Adrenal gland (tissue), 12 donors: Measurements from ENCODE around the gene SETBP1. TPM values are rescaled to one million over a fixed set of nuclear protein-coding genes. Genes with fewer than 3 reads are reported as not detected.

Experiments used
- DNase-seq, 7 donors: peaks; one replicate each; pipeline ENCODE4 v3.0.0-alpha.2; 2019 to 2020
- H3K27ac ChIP-seq, 5 donors: fragments of 200-600 bp; sonication (generic) in 4 of 5; 1 replicate in 3 of 5; 2 replicates in 2 of 5; pipeline versions ENCODE4 v1.5.1 to v1.8.0; 2016 to 2020; ENCODE audit warnings: mild to moderate bottlenecking in 1 of 5
- H3K27me3 ChIP-seq: fragments of 200-600 bp; 2 replicates; pipeline ENCODE4 v1.8.0; 2021
- H3K36me3 ChIP-seq, 2 donors: fragments of 200-600 bp; replicated peaks in 1 of 2; 1 replicate in 1 of 2; 2 replicates in 1 of 2; pipeline versions ENCODE4 v1.5.1 to v1.8.0; 2018 to 2022
- H3K4me1 ChIP-seq, 2 donors: fragments of 200-600 bp; replicated peaks in 1 of 2; 1 replicate in 1 of 2; 2 replicates in 1 of 2; pipeline versions ENCODE4 v1.5.1 to v1.8.0; 2018 to 2021
- H3K4me3 ChIP-seq, 4 donors: fragments of 200-600 bp; sonication (generic) in 3 of 4; one replicate each; pipeline ENCODE4 v1.5.1; 2016 to 2018
- H3K9me3 ChIP-seq, 3 donors: fragments of 200-600 bp; sonication (generic) in 1 of 3; replicated peaks in 1 of 3; 1 replicate in 2 of 3; 2 replicates in 1 of 3; pipeline versions ENCODE4 v1.5.1 to v1.8.0; 2016 to 2021
- CTCF ChIP-seq, 6 experiments: fragments of 450-650 bp in 4 of 6; fragments of 200-600 bp in 2 of 6; sonication (generic) in 1 of 6; IDR thresholded peaks; 1 replicate in 5 of 6; 2 replicates in 1 of 6; pipeline versions ENCODE4 v1.5.1 to v1.8.0; 2016 to 2021; ENCODE audit warnings: antibody characterized with exemption in 6 of 6, mild to moderate bottlenecking in 2 of 6, moderate library complexity in 1 of 6
- POLR2A ChIP-seq, 2 donors: fragments of 450-650 bp; IDR thresholded peaks; one replicate each; pipeline ENCODE4 v1.6.1; 2017; ENCODE audit warnings: antibody characterized with exemption in 2 of 2, mild to moderate bottlenecking in 2 of 2, moderate library complexity in 1 of 2
- WGBS, 4 donors: extraction: QIAGEN DNeasy Blood & Tissue Kit in 2 of 4; methylation state at CpG; one replicate each; pipeline versions ENCODE4 v1.1.5 to v1.1.7; 2013 to 2017; 5-methylcytosine and 5-hydroxymethylcytosine counted together
- intact Hi-C, 2 donors: fragments of 100-400 bp; cut with DNase I; formaldehyde crosslinking; loops; one replicate each; pipeline versions ENCODE4 v1.14.1 to v1.15.0; 2022 to 2023
- polyA plus RNA-seq, 3 donors: library from polyadenylated mRNA; stranded (reverse); fragments of 200-250 nt in 2 of 3; fragments of 350-450 nt in 1 of 3; fragmentation: Illumina TruSeq in 1 of 3; extraction: RNeasy Lipid Tissue Mini Kit (QIAGEN cat#74804) in 1 of 3; gene quantifications; one replicate each; pipeline ENCODE4 v1.2.3, GENCODE V29; 2013 to 2014
- total RNA-seq, 9 donors: library from RNA; depleted of rRNA in 4 of 9; stranded (reverse); fragments of >200 nt in 4 of 9; fragments of 120-200 nt in 1 of 9; fragmentation: NEBNext Ultra II Directional in 1 of 9; extraction: Animal tissue kit (Norgen Biotek cat#: 25700) in 1 of 9; gene quantifications; one replicate each; pipeline versions ENCODE4 v1.1.0 to v1.2.4, GENCODE V29; 2013 to 2023
- donor health status: healthy with polysubstance abuse.
- donor health status: Bipolar disorder and iron deficiency.
- donor health status: DM: yes; HTN: yes; CAD: no.
- donor health status: DM: no; HTN: no; CAD: no.
- donor health status: DM: no; HTN: no; CAD: no.
- donor health status: DM: yes; HTN: yes; CAD: no.

Gene SETBP1
- total and polyA plus RNA-seq, 12 donors = 1.2 to 18.0 (median 9.4) TPM

GRCh38 chr18:45068400-45069094, 387.9 kb downstream of the SETBP1 start:
- Histone ChIP-seq H3K36me3 (no peaks in the 10 kb centered on the region), H3K27me3 (no peaks in the 10 kb centered on the region), H3K27ac (no peak overlapping the region), H3K4me1 (no peaks in the 10 kb centered on the region), H3K9me3 (no peaks in the 10 kb centered on the region), H3K4me3 (no peak overlapping the region)
- TF ChIP-seq POLR2A (IDR thresholded peaks at IDR 0.05) (no peak), CTCF (IDR thresholded peaks at IDR 0.05) (no peak)
- WGBS, 4 donors = 60 to 81% (median 75%) methylated on average over 2 of the region's 2 CpGs
- intact Hi-C loops = no loop called here
- DNase-seq = no peak

DNA sequence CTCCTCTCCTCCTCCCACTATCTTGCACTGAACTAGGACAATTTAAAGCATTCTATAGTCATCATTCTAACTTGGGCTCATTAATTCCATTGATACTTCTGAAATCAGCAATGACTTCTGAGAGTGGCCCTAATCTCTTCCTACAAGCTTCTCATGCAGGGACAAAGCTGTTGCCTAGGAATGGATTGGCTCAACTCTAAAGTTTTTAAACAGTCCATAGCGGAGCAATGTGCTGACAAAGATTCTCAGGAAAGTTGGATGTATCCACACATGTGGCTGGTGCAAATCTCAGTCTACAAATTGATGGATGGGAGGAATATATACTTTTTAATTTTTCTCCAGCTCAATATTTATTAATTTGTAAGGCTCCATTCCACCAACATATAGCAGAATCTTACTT, 388.9 kb downstream of the SETBP1 start:
- no peak for DNase-seq
- TF ChIP-seq POLR2A (IDR thresholded peaks at IDR 0.05) (no peak), CTCF (IDR thresholded peaks at IDR 0.05) (no peak)
- H3K27ac ChIP-seq = no peak overlapping the region
- no peaks in the 10 kb centered on the region for H3K4me1 ChIP-seq
- intact Hi-C loops = no loop called here
- WGBS, 4 donors = 54 to 91% (median 79%) methylated on average over 1 of the region's 1 CpG
- H3K9me3 ChIP-seq = no peaks in the 10 kb centered on the region
- no peaks in the 10 kb centered on the region for H3K27me3 ChIP-seq
- no peak overlapping the region for H3K4me3 ChIP-seq
- H3K36me3 ChIP-seq = no peaks in the 10 kb centered on the region

- Histone ChIP-seq H3K36me3 (no peaks in the 10 kb centered on the region), H3K4me3 (no peak overlapping the region), H3K4me1 (no peaks in the 10 kb centered on the region), H3K27me3 (no peaks in the 10 kb centered on the region), H3K9me3 (no peaks in the 10 kb centered on the region), H3K27ac (no peak overlapping the region)
- intact Hi-C loops = no loop called here
- no peak for DNase-seq
- WGBS, 4 donors = 51 to 66% (median 56%) methylated on average over 3 of the region's 3 CpGs
- TF ChIP-seq CTCF (IDR thresholded peaks at IDR 0.05) (no peak), POLR2A (IDR thresholded peaks at IDR 0.05) (no peak)
These were observed 391.3 kb downstream of the SETBP1 start for GRCh38 chr18:45071956-45072355.

- H3K4me3 ChIP-seq = no peak overlapping the region
- no peaks in the 10 kb centered on the region for H3K9me3 ChIP-seq
- H3K36me3 ChIP-seq = no peaks in the 10 kb centered on the region
- intact Hi-C loops = no loop called here
- TF ChIP-seq POLR2A (IDR thresholded peaks at IDR 0.05) = no peak
- no peak for TF ChIP-seq CTCF (IDR thresholded peaks at IDR 0.05)
- H3K27ac ChIP-seq = no peak overlapping the region
- H3K27me3 ChIP-seq = no peaks in the 10 kb centered on the region
- no peak for DNase-seq
- H3K4me1 ChIP-seq = no peaks in the 10 kb centered on the region
These were observed 392.9 kb downstream of the SETBP1 start for GRCh38 chr18:45073556-45073955.
